C4-2B (cell line): ENCODE data around the gene TMEM134.

Experiments used
- CTCF ChIP-seq: fragments of 450-650 bp; conservative IDR thresholded peaks from 2 replicates; pipeline ENCODE4 v1.5.1; 2017; ENCODE audit warnings: mild to moderate bottlenecking
- ZFX ChIP-seq: fragments of 450-650 bp; IDR thresholded peaks from 2 replicates; pipeline ENCODE4 v1.6.1; 2017

DNA sequence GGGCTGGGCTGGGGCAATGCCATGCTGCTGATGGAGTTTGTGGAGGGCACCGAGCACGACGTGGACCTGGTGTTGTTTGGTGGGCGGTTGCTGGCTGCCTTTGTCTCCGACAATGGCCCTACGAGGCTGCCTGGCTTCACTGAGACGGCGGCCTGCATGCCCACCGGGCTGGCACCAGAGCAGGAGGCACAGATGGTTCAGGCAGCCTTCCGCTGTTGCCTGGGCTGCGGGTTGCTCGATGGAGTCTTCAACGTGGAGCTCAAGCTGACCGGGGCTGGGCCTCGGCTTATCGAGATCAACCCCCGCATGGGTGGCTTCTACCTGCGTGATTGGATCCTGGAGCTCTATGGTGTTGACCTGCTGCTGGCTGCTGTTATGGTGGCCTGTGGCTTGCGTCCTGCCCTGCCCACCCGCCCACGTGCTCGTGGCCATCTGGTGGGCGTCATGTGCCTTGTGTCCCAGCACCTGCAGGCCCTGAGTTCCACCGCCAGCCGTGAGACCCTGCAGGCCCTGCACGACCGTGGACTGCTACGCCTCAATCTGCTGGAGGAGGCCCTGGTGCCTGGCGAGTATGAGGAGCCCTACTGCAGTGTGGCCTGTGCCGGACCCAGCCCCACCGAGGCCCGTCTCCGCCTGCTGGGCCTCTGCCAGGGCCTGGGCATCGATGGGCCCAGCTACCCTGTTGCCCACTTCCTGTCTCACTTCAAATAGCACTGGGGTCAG is 45.0 kb downstream of the TMEM134 start:
- no peak for TF ChIP-seq CTCF
- TF ChIP-seq ZFX = no peak
